A549 (cell line): ENCODE results near the gene TCN2. TPM values are rescaled to one million over a fixed set of nuclear protein-coding genes. Genes with fewer than 3 reads are reported as not detected.
A peak's percentile ranks its signal among the peaks of the same experiment; 100 is the strongest.

ENCODE experiments used
- ATAC-seq, 2 experiments: fragments of 200-7000 bp in 1 of 2; fragments of >200 bp in 1 of 2; cut with Nextera tagmentation in 1 of 2; cut with Tn5 transposase in 1 of 2; 3 replicates each; pipeline versions ENCODE4 v1.8.0 to v1.9.1; 2018 to 2020; ENCODE audit warnings: mild to moderate bottlenecking in 1 of 2, moderate library complexity in 1 of 2
- CTCF ChIA-PET: fragments of 300-600 bp; sonication (Branson Sonifier 250); formaldehyde crosslinking; extraction: SDS; loops from one replicate; lab custom pipeline; 2021; ENCODE audit warnings: antibody characterized with exemption, inconsistent platforms; lab: Yijun Ruan, JAX
- POLR2A ChIA-PET: fragments of 350-600 bp; formaldehyde crosslinking; extraction: SDS; loops from one replicate; lab custom pipeline; 2021; ENCODE audit warnings: antibody characterized with exemption, inconsistent platforms; lab: Yijun Ruan, JAX
- DNase-seq, 2 experiments: peaks; one replicate each; pipeline versions ENCODE4 v3.0.0 to v3.0.0-alpha.2; 2011 to 2016; ENCODE audit warnings: low read depth in 1 of 2, low spot score in 1 of 2
- FAIRE-seq: peaks from 2 replicates; lab custom pipeline; 2011; peaks lifted over from hg19 to GRCh38; lab: Jason Lieb, UNC
- H3K27ac ChIP-seq, 2 experiments: fragments of >200 bp; sonication (Bioruptor Twin); formaldehyde crosslinking; 3 replicates each; pipeline ENCODE4 v1.5.1; 2016 to 2017
- H3K4me1 ChIP-seq: fragments of >200 bp; sonication (Bioruptor Twin); formaldehyde crosslinking; 3 replicates; pipeline ENCODE4 v1.6.1; 2016
- H3K4me2 ChIP-seq: fragments of >200 bp; sonication (Bioruptor Twin); formaldehyde crosslinking; 3 replicates; pipeline ENCODE4 v1.6.1; 2016
- H3K4me3 ChIP-seq: fragments of >200 bp; sonication (Bioruptor Twin); formaldehyde crosslinking; 3 replicates; pipeline ENCODE4 v1.5.1; 2016
- H3K9me3 ChIP-seq: fragments of >200 bp; sonication (Bioruptor Twin); formaldehyde crosslinking; 3 replicates; pipeline ENCODE4 v1.6.1; 2016
- BHLHE40 ChIP-seq: IDR thresholded peaks from 2 replicates; pipeline ENCODE4 v1.6.1; 2012; ENCODE audit warnings: low read depth, low read length, inconsistent platforms
- CBX8 ChIP-seq: fragments of 200-600 bp; sonication (generic); IDR thresholded peaks from 2 replicates; pipeline ENCODE4 v1.6.1; 2016
- CHD2 ChIP-seq: fragments of 150-350 bp; IDR thresholded peaks from 2 replicates; pipeline ENCODE4 v1.6.1; 2014; ENCODE audit warnings: low read length; ENCODE audit not compliant: partially characterized antibody
- CHD4 ChIP-seq: fragments of 200-600 bp; sonication (generic); IDR thresholded peaks from 2 replicates; pipeline ENCODE4 v1.6.1; 2016; ENCODE audit warnings: antibody characterized with exemption, mild to moderate bottlenecking, borderline replicate concordance
- EHF ChIP-seq: fragments of 250-450 bp; sonication (Bioruptor Pico); IDR thresholded peaks from 2 replicates; pipeline ENCODE4 v1.5.0; 2020; ENCODE audit warnings: mild to moderate bottlenecking
- EP300 ChIP-seq, 2 experiments: fragments of >200 bp; sonication (Bioruptor Twin); formaldehyde crosslinking; IDR thresholded peaks; 2 replicates in 1 of 2; 3 replicates in 1 of 2; pipeline ENCODE4 v1.6.1; 2016 to 2017
- ESRRA ChIP-seq: fragments of 150-350 bp; IDR thresholded peaks from 2 replicates; pipeline ENCODE4 v1.6.1; 2014; ENCODE audit warnings: mild to moderate bottlenecking, low read length, borderline replicate concordance
- FOSB ChIP-seq: fragments of 250-450 bp; sonication (Bioruptor Pico); IDR thresholded peaks from 2 replicates; pipeline ENCODE4 v1.5.0; 2020; ENCODE audit warnings: mild to moderate bottlenecking, moderate library complexity
- FOXS1 ChIP-seq: fragments of 250-450 bp; sonication (Bioruptor Pico); IDR thresholded peaks from 2 replicates; pipeline ENCODE4 v1.5.0; 2020; ENCODE audit warnings: mild to moderate bottlenecking, moderate library complexity
- HDAC2 ChIP-seq: fragments of 200-600 bp; sonication (generic); IDR thresholded peaks from 2 replicates; pipeline ENCODE4 v1.6.1; 2016
- HOXA7 ChIP-seq: fragments of 250-450 bp; sonication (Bioruptor Pico); IDR thresholded peaks from 2 replicates; pipeline ENCODE4 v1.5.0; 2020; ENCODE audit warnings: mild to moderate bottlenecking, moderate library complexity
- HOXB13 ChIP-seq: fragments of 250-450 bp; sonication (Bioruptor Pico); IDR thresholded peaks from 2 replicates; pipeline ENCODE4 v1.5.0; 2020; ENCODE audit warnings: low read depth, mild to moderate bottlenecking, moderate library complexity
- HOXB5 ChIP-seq: fragments of 250-450 bp; sonication (Bioruptor Pico); IDR thresholded peaks from 2 replicates; pipeline ENCODE4 v1.5.0; 2020; ENCODE audit warnings: mild to moderate bottlenecking, moderate library complexity
- JUNB ChIP-seq: fragments of >200 bp; sonication (Bioruptor Twin); formaldehyde crosslinking; IDR thresholded peaks from 2 replicates; pipeline ENCODE4 v1.6.1; 2016
- KDM5A ChIP-seq: fragments of 200-600 bp; sonication (generic); IDR thresholded peaks from 2 replicates; pipeline ENCODE4 v1.6.1; 2016; ENCODE audit warnings: antibody characterized with exemption, mild to moderate bottlenecking
- MAFK ChIP-seq: fragments of 450-650 bp; IDR thresholded peaks from 2 replicates; pipeline ENCODE4 v1.6.1; 2014; ENCODE audit not compliant: partially characterized antibody
- MAZ ChIP-seq: fragments of 150-350 bp; IDR thresholded peaks from 2 replicates; pipeline ENCODE4 v1.6.1; 2014; ENCODE audit warnings: antibody characterized with exemption, low read depth, low read length, borderline replicate concordance
- NPAS2 ChIP-seq: fragments of 250-450 bp; sonication (Bioruptor Pico); IDR thresholded peaks from 2 replicates; pipeline ENCODE4 v1.8.0; 2022; ENCODE audit warnings: mild to moderate bottlenecking, moderate library complexity, borderline replicate concordance
- PHF8 ChIP-seq: fragments of 200-600 bp; sonication (generic); IDR thresholded peaks from 2 replicates; pipeline ENCODE4 v1.6.1; 2016; ENCODE audit warnings: low read depth, mild to moderate bottlenecking, antibody characterized with exemption, moderate library complexity, borderline replicate concordance
- RNF2 ChIP-seq: fragments of 200-600 bp; sonication (generic); IDR thresholded peaks from 2 replicates; pipeline ENCODE4 v1.6.1; 2016; ENCODE audit warnings: low read depth, mild to moderate bottlenecking, antibody characterized with exemption, moderate library complexity, borderline replicate concordance
- SMC3 ChIP-seq: fragments of >200 bp; sonication (Bioruptor Twin); formaldehyde crosslinking; IDR thresholded peaks from 3 replicates; pipeline ENCODE4 v1.6.1; 2018; ENCODE audit warnings: inconsistent platforms
- TFCP2L1 ChIP-seq: fragments of 250-450 bp; sonication (Bioruptor Pico); IDR thresholded peaks from 2 replicates; pipeline ENCODE4 v1.5.0; 2021; ENCODE audit warnings: mild to moderate bottlenecking
- TP53 ChIP-seq: fragments of 250-450 bp; sonication (Bioruptor Pico); IDR thresholded peaks from 2 replicates; pipeline ENCODE4 v1.5.0; 2021; ENCODE audit warnings: mild to moderate bottlenecking, moderate library complexity
- ZC3H11A ChIP-seq: fragments of 450-650 bp; IDR thresholded peaks from 2 replicates; pipeline ENCODE4 v1.6.1; 2014; ENCODE audit warnings: antibody characterized with exemption, mild to moderate bottlenecking
- ZFP36 ChIP-seq: fragments of 450-650 bp; IDR thresholded peaks from 2 replicates; pipeline ENCODE4 v1.6.1; 2014; ENCODE audit warnings: borderline replicate concordance; ENCODE audit not compliant: partially characterized antibody
- ZSCAN20 ChIP-seq: fragments of 250-450 bp; sonication (Bioruptor Pico); IDR thresholded peaks from 2 replicates; pipeline ENCODE4 v1.8.0; 2022; ENCODE audit warnings: mild to moderate bottlenecking, moderate library complexity
- WGBS: methylation state at CpG from one replicate; pipeline ENCODE4 v1.1.6; 2017; ENCODE audit errors: missing lambda C conversion rate; 5-methylcytosine and 5-hydroxymethylcytosine counted together
- polyA plus RNA-seq, 4 experiments: library from polyadenylated mRNA; depleted of rRNA in 3 of 4; stranded (reverse); fragments of >200 nt; fragmentation: RNase III in 1 of 4; extraction: RNeasy Plus Mini Kit Qiagen cat#74134 plus additional on column Dnase treatment in 1 of 4; gene quantifications; 2 replicates in 3 of 4; 3 replicates in 1 of 4; pipeline ENCODE4 v1.2.3, GENCODE V29; 2011 to 2017
- TF ChIP-seq, protein P1 (sequence below): fragments of 250-450 bp; sonication (Bioruptor Pico); IDR thresholded peaks from 2 replicates; pipeline ENCODE4 v1.5.0; 2021; ENCODE audit warnings: mild to moderate bottlenecking, moderate library complexity, borderline replicate concordance
- TF ChIP-seq, protein P2 (sequence below): fragments of >200 bp; sonication (Bioruptor Twin); formaldehyde crosslinking; IDR thresholded peaks from 2 replicates; pipeline ENCODE4 v1.6.1; 2016

Gene TCN2
- polyA plus RNA-seq, 2 of the 4 experiments (the other 2 are of a cell fraction), result 3.9 to 4.3 TPM

DNA sequence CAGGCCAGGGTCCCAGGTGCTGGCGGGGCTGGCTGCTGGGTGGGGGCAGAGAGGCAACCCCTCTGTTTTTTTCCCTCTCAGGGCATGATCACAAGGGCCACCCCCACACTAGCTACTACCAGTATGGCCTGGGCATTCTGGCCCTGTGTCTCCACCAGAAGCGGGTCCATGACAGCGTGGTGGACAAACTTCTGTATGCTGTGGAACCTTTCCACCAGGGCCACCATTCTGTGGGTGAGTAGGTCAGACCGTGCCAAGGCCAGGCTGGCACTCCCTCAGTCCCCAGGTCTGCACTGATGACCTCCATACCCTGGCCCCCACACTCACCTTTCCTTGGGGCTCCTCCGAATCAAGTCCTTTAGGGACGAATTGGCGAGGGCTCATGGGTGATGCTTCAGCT, 7.3 kb downstream of the TCN2 start:
- no peak overlapping the region for H3K4me2 ChIP-seq
- no peaks in the 10 kb centered on the region for H3K9me3 ChIP-seq
- ATAC-seq (no peak), FAIRE-seq (no peak), DNase-seq (no peak)
- ChIA-PET CTCF (interaction anchor here (1.1 to 2.8 kb wide), 2 partner anchors 20 to 141 kb away, joined by 3 to 7 read pairs; no protein-coding TSS in a partner anchor), POLR2A (no interaction called here)
- H3K4me1 ChIP-seq, result peaks cover 7% of the 10 kb centered on the region
- no peak overlapping the region for H3K27ac ChIP-seq
- WGBS, result 90% methylated on average over 7 of the region's 7 CpGs
- TF ChIP-seq HOXA7 (CRISPR knock-in tag), result no peak
- no peak for TF ChIP-seq HOXB13 (CRISPR knock-in tag)
- no peak for TF ChIP-seq HOXB5 (CRISPR knock-in tag)
- no peak for TF ChIP-seq CHD4
- no peak for TF ChIP-seq EHF (CRISPR knock-in tag)
- no peak for TF ChIP-seq CHD2
- TF ChIP-seq MAZ, result no peak
- no peak for TF ChIP-seq BHLHE40
- TF ChIP-seq SMC3, result no peak
- TF ChIP-seq PHF8, result no peak
- no peak for TF ChIP-seq TP53 (CRISPR knock-in tag)
- no peak for TF ChIP-seq JUNB
- TF ChIP-seq NPAS2, result no peak
- no peak for TF ChIP-seq RNF2
- TF ChIP-seq ZC3H11A, result no peak
- no peak for TF ChIP-seq ZSCAN20 (CRISPR knock-in tag)
- TF ChIP-seq FOSB, result no peak
- TF ChIP-seq FOXS1 (CRISPR knock-in tag), result no peak
- TF ChIP-seq TFCP2L1 (CRISPR knock-in tag), result no peak
- TF ChIP-seq KDM5A, result no peak
- H3K4me3 ChIP-seq, result no peak overlapping the region

DNA sequence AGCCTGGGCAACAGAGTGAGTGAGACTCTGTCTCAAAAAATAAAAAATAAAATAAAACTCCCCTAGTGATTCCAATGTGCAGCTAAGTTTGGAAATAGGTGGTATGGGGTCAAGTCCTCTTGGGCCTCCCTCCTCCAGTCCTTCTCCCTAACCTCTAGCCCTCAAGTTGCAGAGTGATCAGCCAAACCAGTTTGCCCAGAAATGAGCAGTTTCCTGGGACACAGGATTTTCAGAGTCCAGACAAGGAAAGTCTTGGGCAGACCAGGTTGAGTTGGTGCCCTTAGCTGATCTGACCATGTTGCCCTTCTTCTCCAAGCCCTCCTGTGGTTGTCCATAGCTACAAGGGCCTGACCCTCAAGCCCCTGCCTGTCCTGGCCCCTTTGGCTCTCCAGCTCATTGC, 7.9 kb downstream of the TCN2 start:
- ATAC-seq (no peak), DNase-seq (no peak), FAIRE-seq (no peak)
- Histone ChIP-seq H3K4me2 (no peak overlapping the region), H3K4me1 (peaks cover under 1% of the 10 kb centered on the region; the same call in 2 of the 3 replicates), H3K27ac (no peak overlapping the region), H3K4me3 (no peak overlapping the region), H3K9me3 (no peaks in the 10 kb centered on the region)
- TF ChIP-seq ZFP36 (no peak), EP300 (IDR thresholded peaks at IDR 0.05) (no peak), MAFK (no peak)
- ChIA-PET CTCF (interaction anchor here (1.1 to 2.8 kb wide), 2 partner anchors 19 to 141 kb away, joined by 3 to 7 read pairs; no protein-coding TSS in a partner anchor), POLR2A (no interaction called here)

DNA sequence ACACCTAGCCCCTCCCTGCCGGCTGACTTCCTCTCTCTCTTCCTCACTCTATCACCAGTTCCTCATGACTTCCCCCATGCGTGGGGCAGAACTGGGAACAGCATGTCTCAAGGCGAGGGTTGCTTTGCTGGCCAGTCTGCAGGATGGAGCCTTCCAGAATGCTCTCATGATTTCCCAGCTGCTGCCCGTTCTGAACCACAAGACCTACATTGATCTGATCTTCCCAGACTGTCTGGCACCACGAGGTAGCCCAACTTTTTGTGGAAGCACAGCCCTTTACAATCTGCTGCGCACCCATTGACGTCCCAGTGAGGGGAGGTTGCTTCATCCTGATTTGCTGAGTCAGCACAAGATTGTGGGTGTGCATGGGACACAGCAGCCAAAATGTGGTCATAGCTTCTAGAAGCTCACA, 8.6 kb downstream of the TCN2 start:
- no peaks in the 10 kb centered on the region for H3K4me1 ChIP-seq
- CTCF ChIA-PET, result interaction anchor here (1.1 to 2.8 kb wide), 4 partner anchors 10 to 140 kb away, joined by 3 to 7 read pairs (median 6); no protein-coding TSS in a partner anchor
- no peak for DNase-seq
- no peak overlapping the region for H3K4me3 ChIP-seq
- no peaks in the 10 kb centered on the region for H3K9me3 ChIP-seq
- ATAC-seq, result no peak
- TF ChIP-seq HDAC2 (no peak), ESRRA (no peak), CBX8 (no peak), MAFK (peak; percentile 98)
- TF ChIP-seq, protein P1, sequence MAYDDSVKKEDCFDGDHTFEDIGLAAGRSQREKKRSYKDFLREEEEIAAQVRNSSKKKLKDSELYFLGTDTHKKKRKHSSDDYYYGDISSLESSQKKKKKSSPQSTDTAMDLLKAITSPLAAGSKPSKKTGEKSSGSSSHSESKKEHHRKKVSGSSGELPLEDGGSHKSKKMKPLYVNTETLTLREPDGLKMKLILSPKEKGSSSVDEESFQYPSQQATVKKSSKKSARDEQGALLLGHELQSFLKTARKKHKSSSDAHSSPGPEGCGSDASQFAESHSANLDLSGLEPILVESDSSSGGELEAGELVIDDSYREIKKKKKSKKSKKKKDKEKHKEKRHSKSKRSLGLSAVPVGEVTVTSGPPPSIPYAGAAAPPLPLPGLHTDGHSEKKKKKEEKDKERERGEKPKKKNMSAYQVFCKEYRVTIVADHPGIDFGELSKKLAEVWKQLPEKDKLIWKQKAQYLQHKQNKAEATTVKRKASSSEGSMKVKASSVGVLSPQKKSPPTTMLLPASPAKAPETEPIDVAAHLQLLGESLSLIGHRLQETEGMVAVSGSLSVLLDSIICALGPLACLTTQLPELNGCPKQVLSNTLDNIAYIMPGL (CRISPR knock-in tag), result no peak
- TF ChIP-seq, protein P2, sequence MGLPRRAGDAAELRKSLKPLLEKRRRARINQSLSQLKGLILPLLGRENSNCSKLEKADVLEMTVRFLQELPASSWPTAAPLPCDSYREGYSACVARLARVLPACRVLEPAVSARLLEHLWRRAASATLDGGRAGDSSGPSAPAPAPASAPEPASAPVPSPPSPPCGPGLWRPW, result no peak
- POLR2A ChIA-PET, result no interaction called here
- no peak for FAIRE-seq
- no peak overlapping the region for H3K27ac ChIP-seq
- H3K4me2 ChIP-seq, result no peak overlapping the region
- WGBS, result 68% methylated on average over 7 of the region's 7 CpGs
